D721Med (cell line): ENCODE results near the gene RNF10.
"Not testable (repeated sequence)": the region's sequence is repeated elsewhere in the genome, so short reads cannot be mapped to it uniquely, and the experiment has no call there.

Source experiments
- DNase-seq: peaks from one replicate; pipeline ENCODE4 v3.0.0; 2011; ENCODE audit warnings: low spot score; ENCODE audit not compliant: insufficient read length
- FAIRE-seq: peaks from 2 replicates; lab custom pipeline; 2011; peaks lifted over from hg19 to GRCh38; lab: Jason Lieb, UNC
- TF ChIP-seq, protein P1 (sequence below): IDR thresholded peaks from 2 replicates; pipeline ENCODE4 v1.5.1; 2012; ENCODE audit warnings: mild to moderate bottlenecking, control low read depth; ENCODE audit not compliant: insufficient read depth; ENCODE audit errors: missing control alignments

RNF10 gene

DNA sequence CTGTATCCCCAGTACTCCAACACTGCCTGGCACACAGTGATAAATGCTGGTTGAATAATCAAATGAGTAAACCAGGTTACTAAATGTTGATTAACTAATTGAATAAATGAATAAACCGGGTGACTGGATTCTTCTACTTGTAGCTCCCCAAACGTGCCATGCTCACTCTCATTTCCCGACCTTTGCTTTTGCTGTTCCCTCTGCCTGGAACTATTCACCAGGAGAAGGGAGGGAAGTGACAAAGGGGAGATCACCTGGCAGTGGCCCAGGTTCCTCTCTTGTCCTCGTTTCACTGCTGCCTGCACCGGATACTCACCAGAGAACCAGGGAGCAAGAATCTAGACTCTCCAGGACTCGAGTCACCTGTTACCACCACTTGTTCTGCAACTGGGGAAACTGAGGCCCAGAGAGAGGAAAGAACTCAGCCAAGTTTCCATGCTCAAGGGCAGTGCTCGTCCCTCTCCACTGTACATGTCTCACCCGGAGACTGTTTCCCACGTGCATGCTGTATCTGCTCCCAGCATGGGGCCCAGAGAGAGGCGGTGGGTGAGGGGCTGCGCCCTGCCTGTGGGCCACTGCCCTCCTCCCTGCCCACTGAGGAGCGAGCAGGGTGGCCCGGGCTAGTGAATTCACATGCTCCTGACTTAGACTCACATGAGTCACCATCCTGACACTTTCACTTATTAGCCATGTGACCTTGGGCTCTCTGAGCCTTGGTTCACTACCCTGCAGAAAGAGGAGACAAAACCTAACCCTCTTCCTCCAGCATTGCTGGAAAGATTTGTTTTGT, 64.7 kb downstream of the RNF10 start:
- FAIRE-seq: no peak
- TF ChIP-seq, protein P1, sequence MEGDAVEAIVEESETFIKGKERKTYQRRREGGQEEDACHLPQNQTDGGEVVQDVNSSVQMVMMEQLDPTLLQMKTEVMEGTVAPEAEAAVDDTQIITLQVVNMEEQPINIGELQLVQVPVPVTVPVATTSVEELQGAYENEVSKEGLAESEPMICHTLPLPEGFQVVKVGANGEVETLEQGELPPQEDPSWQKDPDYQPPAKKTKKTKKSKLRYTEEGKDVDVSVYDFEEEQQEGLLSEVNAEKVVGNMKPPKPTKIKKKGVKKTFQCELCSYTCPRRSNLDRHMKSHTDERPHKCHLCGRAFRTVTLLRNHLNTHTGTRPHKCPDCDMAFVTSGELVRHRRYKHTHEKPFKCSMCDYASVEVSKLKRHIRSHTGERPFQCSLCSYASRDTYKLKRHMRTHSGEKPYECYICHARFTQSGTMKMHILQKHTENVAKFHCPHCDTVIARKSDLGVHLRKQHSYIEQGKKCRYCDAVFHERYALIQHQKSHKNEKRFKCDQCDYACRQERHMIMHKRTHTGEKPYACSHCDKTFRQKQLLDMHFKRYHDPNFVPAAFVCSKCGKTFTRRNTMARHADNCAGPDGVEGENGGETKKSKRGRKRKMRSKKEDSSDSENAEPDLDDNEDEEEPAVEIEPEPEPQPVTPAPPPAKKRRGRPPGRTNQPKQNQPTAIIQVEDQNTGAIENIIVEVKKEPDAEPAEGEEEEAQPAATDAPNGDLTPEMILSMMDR: no peak
- DNase-seq: no peak

DNA sequence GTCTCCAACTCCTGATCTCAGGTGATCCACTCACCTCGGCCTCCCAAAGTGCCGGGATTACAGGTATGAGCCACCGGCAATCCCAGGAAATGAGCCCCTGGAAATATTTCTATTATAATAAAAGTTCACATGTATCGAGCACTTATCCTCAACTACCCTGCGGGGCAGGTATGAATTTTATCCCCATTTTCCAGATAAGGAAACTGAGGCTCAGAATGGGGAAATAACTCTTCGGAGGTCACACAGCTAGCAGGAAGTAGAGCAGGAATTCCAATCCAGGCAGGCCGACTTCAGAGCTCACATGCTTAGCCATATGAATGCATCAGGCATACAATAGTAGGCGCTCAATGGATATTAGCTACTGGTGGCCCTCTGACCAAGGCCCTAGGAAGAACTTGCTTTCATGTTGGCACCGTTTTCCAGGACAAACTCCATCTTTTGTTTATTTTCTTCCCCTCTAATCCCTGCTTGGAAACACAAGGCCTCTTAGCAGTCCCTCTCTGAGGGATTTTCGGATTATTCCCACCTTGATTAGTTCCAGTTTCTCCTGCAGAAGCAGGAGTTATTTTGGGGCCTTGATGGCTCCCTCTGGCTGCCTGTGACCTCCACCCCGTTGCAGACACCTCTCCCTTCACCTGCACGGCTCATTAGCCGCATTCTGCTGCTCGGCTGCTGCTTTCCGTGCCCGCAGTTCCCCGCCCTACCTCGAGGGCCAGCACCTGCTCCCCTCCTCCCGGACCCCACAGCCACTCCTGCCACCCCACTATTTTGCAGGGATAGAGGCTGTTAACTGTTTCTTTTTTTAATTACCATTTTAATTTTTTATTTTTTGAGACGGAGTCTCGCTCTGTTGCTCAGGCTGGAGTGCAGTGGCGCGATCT, 65.8 kb downstream of the RNF10 start:
- FAIRE-seq: no peak
- TF ChIP-seq, protein P1: no peak
- peak; percentile 45 for DNase-seq

DNA sequence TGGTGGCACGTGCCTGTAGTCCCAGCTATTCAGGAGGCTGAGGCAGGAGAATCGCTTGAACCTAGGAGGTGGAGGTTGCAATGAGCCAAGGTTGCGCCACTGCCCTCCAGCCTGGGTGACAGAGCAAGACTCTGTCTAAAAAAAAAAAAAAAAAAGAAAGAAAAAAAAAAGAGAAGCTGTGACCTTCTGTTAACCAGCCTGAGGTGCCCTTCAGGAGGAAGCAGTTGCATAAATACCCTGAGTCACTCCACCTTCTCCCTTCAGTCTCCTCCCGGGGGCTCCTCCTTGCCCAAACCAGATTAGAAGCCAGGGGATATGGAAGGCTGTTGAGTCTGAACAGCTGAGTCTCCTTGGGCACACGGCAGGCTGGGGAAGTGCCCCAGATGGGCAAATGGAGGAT, 68.3 kb downstream of the RNF10 start:
- not testable (repeated sequence) for FAIRE-seq, DNase-seq

DNA sequence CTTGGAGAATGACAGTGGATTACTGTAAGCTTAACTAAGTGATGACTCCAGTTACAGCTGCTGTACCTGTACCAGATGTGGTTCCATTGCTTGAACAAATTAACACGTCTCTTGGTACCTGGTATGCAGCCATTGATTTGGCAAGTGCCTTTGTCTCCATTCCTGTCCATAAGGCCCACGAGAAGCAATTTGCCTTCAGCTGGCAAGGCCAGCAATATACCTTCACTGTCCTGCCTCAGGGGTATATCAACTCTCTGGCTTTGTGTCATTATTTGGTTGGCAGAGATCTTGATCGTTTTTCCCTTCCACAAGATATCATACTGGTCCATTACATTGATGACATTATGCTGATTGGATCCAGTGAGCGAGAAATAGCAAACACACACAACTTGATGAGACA, 76.4 kb downstream of the RNF10 start:
- TF ChIP-seq, protein P1: no peak
- FAIRE-seq (no peak), DNase-seq (no peak)

DNA sequence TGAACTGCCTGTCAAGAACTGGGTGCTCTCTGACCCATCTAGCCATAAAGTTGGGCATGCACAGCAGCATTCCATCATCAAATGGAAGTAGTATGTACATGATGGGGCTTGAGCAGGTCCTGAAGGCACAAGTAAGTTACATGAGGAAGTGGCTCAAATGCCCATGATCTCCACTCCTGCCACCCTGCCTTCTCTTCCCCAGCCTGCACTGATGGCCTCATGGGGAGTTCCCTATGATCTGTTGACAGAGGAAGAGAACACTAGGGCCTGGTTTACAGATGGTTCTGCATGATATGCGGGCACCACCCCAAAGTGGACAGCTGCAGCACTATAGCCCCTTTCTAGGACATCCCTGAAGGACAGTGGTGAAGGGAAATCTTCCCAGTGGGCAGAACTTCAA, 77.4 kb downstream of the RNF10 start:
- FAIRE-seq: not testable (repeated sequence)

DNA sequence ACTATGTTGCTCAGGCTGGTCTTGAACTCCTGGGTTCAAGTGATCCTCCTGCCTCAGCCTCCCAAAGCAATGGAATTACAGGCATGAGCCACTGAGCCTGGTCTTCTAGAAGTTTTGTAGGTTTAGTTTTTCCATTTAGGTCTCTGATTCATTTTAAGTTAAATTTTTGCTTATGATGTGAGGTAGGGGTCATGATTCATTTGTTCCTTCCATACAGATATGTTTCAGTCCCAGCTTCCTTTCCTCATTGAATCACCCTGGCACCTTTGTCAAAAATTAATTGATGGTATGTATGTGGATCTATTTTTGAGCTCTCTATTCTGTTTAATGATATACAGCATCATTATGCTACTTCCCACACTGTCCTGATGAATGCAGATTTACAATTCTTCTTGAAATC, 80.7 kb downstream of the RNF10 start:
- TF ChIP-seq, protein P1: no peak
- FAIRE-seq (no peak), DNase-seq (no peak)

More for the DNA sequence above, 77.4 kb downstream of the RNF10 start:
- DNase-seq: not testable (repeated sequence)

DNA sequence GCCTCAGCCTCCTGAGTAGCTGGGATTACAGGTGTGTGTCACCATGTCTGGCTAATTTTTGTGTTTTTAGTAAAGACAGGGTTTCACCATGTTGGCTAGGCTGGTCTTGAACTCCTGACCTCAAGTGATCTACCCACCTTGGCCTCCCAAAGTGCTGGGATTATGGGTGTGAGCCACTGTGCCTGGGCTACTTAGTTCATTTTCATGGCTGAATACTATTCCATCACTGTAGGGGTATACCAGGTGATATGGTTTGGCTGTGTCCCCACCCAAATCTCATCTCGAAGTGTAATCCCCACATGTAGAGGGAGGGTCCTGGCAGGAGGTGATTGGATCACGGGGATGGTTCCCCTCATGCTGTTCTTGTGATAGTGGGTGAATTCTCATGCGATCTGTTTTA, 83.0 kb downstream of the RNF10 start:
- FAIRE-seq, DNase-seq: not testable (repeated sequence)

DNA sequence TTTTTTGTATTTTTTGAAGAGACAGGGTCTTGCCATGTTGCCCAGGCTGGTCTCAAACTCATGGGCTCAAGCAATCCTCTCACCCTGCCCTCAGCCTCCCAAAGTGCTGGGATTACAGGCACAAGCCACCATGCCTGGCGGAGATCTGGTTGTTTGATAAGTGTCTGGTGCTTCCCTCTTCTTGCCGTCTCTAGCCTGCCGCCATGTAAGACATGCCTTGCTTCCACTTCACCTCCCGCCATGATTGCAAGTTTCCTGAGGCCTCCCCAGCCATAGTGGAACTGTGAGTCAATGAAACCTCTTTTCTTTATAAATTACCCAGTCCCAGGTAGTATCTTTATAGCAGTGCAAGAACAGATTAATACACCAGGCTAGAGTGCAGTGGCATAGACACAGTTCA, 83.6 kb downstream of the RNF10 start:
- DNase-seq, FAIRE-seq: not testable (repeated sequence)

DNA sequence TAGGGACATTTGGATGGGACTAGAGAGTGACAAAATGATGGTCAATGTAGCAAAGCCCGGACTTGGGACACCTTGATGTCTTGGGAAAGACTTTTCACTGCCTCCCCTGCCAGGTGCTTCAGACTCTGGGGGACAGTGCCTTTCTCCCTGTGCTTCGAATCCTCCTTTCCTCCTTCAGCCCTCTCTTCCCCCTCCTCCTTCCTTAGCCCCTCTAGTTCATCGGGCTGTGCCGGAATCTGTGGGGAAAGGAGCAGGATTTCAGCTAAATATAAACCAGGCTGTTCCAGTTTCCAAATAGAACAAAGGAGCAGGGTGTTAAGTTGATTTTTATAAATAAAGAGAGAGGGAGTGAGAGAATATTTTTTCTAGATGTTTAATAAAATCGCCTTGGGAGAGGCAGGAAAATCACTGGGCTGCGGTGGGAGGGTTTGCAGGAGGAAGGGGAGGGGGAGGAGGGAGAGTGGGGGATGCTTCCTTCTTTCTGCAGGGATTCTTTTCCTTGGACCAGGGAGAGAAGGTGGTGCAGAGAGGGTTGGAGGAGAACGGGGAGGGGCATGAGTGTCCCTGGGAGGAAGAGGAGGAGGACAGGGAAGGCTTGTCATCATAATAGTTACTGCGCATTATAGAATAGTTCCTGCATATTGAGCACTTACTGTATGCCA, 84.9 kb downstream of the RNF10 start:
- FAIRE-seq (no peak), DNase-seq (no peak)
- TF ChIP-seq, protein P1: no peak
